Measurements from ENCODE around the gene HCK.

DNA sequence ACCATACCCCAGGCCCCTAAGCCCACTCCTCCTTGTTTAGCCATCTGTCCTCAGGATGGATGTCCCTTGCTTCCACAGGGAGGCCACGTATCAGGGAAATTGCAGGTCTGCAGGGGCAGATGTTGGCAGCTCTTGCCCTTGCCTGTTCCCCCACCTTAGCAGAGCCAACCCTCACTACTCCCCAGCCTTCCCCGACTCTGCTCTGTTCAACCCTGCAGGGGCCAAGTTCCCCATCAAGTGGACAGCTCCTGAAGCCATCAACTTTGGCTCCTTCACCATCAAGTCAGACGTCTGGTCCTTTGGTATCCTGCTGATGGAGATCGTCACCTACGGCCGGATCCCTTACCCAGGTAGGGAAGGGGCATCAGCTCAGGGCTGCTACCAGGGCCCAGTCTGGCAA, 46.7 kb downstream of the HCK start:
- TF ChIP-seq, protein P1, sequence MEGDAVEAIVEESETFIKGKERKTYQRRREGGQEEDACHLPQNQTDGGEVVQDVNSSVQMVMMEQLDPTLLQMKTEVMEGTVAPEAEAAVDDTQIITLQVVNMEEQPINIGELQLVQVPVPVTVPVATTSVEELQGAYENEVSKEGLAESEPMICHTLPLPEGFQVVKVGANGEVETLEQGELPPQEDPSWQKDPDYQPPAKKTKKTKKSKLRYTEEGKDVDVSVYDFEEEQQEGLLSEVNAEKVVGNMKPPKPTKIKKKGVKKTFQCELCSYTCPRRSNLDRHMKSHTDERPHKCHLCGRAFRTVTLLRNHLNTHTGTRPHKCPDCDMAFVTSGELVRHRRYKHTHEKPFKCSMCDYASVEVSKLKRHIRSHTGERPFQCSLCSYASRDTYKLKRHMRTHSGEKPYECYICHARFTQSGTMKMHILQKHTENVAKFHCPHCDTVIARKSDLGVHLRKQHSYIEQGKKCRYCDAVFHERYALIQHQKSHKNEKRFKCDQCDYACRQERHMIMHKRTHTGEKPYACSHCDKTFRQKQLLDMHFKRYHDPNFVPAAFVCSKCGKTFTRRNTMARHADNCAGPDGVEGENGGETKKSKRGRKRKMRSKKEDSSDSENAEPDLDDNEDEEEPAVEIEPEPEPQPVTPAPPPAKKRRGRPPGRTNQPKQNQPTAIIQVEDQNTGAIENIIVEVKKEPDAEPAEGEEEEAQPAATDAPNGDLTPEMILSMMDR (IDR thresholded peaks at IDR 0.05 in 4 of 5, conservative IDR thresholded peaks at IDR 0.05 in 1 of 5) = no peak
- no peak for TF ChIP-seq POLR2A (IDR thresholded peaks at IDR 0.05)
